Renal cortex interstitium (tissue), 11 donors: Measurements from ENCODE around the gene IP6K1. TPM values are rescaled to one million over a fixed set of nuclear protein-coding genes. Genes with fewer than 3 reads are reported as not detected.
"Not testable (repeated sequence)": the region's sequence is repeated elsewhere in the genome, so short reads cannot be mapped to it uniquely, and the experiment has no call there.

ENCODE experiments used
- DNase-seq, 11 donors: peaks; one replicate each; pipeline ENCODE4 v3.0.0-alpha.2; 2013; ENCODE audit warnings: low read depth in 9 of 11, low spot score in 4 of 11; ENCODE audit errors: extremely low read depth in 1 of 11
- polyA plus RNA-seq, 3 donors: library from polyadenylated mRNA; unstranded; fragments of 120-200 nt; gene quantifications; one replicate each; pipeline ENCODE4 v1.2.1, GENCODE V29; 2013; ENCODE audit not compliant: insufficient read length in 3 of 3

IP6K1 gene
- polyA plus RNA-seq, 3 donors, result 50.6 to 55.8 (median 51.2) TPM

DNA sequence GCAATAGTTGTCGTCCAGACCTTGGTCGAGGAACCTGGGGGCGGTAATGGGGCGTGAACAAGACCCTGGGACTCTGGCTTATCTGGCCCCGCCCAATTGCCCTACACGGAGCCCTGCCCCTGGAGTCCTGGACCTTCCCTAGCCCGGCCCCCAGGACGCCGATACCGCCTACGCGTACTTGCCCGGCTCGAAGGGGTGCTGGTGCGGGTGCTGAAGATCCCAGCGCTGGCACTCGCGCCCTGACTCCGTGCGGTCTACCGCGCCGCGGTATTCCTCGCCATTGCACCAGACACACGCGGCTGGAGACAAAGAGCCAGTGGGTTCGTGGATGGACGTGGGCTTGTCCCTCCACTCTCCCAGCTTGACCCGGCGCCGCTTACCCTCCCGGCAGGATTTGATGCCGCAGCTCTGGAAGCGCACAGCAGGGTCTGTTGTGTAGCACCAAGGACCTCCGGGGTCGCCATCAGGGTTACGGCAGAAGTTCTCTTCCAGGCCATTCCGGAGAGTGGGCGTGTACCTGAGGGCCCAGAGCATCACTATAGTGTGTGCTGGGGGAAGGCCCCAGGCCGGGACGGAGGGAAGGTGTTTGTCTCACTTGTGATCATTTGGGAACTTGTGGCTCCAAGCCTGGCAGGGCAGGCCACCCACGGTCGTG is 99.4 kb downstream of the IP6K1 start:
- DNase-seq, result peak in 4 of 11 donors; percentile 58 to 77 (median 68)

DNA sequence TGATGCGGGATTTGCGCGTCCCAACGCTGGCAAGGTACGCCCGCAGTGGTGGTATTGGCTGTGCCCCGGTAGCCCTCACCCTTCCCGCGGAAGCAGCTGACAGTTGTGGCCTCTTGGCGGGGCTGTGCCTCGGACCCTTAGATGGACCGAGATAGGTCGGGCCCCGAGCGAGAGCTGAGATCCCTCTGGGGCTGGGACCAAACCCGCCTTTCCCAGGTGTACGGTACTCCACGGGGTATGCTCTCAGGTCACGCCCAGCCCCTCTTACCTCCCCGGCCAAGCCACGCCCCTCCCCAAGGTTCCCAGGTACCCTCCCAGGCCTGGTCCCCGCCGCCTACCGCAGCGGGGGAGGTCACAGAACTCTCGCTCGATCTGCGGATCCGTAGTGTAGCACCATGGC is 100.0 kb downstream of the IP6K1 start:
- DNase-seq, result not testable (repeated sequence)

DNA sequence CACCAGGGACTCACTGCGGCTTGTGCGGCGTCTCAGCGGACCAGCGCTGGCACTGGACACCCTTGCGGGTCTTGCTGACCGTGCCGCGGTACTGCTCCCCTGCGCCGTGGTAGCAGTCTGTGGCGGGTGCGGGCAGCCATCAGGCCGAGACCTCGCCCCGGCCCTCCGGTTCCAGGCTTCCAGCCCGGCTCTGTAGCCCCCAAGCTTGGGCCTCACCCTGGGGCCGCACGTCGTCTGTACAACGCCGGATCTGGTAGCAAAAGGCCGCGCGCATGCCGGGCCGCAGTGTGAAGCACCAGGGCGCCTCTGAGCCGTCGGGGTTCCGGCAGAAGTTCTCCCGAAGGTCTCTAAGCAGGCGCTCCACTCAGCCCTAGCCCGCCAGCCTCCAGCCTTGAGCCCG is 100.5 kb downstream of the IP6K1 start:
- DNase-seq, result not testable (repeated sequence)

DNA sequence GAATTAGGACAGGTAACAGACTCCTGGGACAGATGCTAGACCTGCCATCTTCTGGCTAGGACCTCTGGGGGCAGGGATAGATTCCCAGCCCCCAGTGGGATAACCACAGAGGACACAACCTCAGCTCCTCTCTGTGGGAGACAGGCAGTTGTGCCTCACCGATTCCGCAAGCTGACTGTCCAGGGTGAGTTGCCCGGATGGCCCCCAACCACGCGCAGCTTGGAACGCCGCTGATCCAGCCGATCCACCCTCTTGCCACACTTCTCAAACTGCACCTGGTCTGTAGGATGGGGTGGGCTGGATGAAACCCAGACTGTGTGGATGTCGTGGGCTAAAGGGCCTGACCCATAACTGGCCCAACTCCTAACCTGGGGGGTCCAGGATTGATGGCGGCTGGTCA is 101.2 kb downstream of the IP6K1 start:
- not testable (repeated sequence) for DNase-seq

DNA sequence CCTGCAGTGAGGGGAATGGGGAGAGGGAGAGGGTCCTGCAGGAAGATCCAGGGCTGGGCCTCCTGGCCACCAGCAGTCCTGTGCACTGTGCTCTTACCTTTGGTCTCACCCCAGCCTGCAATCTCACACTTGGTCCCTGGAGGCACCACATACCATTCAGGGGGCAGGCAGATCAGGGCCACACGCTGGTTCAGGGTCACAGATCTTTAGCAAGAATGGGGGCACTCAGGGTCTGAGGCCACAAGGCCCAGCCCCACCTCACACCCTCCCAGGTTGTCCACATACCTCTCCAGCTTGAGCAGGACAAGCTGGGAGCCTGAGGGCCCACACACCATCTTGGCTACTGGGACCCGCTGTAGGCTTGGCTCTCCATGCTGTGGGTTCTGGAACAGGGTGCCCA is 101.9 kb downstream of the IP6K1 start:
- not testable (repeated sequence) for DNase-seq

DNA sequence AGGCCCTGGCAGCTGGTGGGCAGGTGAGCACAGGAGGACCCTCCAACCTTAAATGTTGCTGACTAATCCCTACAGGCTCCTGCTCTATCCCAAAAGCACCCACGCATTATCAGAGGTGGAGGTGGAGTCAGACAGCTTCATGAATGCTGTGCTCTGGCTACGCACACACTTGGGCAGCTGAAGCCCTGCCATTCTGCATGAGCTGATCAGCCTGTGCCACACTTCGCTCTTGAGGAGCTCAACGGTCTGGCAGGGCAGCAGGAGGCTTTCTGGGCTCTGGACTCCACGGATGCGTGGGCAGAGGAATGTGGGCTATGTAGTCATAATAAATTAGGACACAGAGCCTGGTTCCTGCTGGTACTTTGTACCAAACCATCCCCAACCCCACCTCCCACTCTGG is 103.2 kb downstream of the IP6K1 start:
- DNase-seq, result no peak

DNA sequence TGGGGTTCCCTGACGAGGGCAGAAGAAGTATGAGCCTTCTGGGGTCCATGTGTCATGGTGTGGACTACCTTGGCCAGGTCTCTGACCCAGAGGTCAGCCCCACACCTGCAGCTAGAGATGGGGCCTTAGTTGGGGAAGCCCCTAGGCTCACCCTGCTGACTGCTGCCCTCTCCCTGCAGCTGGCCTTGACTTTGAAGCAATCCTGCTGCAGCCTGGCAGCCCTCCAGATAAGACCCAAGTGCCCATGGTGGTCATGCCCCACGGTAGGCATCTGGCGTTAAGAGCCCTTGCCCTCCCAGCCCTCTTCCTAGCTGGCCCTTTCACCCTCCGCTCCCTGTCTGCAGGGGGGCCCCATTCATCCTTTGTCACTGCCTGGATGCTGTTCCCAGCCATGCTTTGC is 104.8 kb downstream of the IP6K1 start:
- no peak for DNase-seq

DNA sequence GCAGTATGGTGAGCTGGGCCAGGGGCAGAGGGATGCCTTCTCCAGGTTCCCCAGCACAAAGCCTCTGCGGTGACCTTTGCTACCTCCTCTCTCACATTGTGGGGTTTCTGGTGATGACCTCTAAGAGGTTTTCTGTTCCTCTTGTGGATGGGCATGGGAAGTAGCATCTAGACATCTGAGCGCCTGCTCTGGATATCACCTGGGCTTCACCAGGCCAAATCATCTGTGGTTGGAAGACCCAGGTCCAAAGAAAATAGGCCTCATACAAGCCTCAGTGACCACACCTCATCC is 105.2 kb downstream of the IP6K1 start:
- no peak for DNase-seq

DNA sequence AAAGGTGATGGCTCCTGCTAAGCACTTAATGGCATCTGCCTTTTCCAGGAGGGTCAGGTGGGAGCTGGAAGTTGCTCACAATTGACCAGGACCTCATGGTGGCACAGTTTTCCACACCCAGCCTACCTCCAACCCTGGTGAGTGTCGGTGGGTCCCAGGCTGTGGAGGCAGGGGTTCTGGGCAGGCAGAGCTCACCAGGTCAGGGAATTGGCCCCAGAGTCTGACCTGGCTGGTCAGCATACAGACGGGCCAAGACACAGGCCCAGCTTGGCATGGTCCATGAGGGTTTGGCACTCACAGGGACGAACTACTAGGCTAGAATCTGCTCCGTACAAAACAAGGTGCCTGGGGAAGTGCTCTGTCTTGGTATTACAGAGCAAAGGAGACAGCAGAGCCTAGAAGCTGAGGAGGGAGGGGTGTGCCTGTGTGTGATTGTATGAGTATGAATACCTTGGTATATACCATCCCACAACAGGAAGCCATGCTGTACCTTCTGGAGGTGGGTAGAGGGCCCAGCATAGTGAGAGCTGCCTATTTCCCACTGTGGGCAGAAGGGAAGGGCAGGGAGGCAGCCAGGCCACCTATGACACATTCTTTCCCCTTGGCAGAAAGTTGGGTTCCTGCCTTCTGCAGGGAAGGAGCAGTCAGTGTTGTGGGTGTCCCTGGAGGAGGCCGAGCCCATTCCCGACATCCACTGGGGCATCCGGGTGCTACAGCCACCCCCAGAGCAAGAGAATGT is 105.7 kb downstream of the IP6K1 start:
- DNase-seq, result no peak

DNA sequence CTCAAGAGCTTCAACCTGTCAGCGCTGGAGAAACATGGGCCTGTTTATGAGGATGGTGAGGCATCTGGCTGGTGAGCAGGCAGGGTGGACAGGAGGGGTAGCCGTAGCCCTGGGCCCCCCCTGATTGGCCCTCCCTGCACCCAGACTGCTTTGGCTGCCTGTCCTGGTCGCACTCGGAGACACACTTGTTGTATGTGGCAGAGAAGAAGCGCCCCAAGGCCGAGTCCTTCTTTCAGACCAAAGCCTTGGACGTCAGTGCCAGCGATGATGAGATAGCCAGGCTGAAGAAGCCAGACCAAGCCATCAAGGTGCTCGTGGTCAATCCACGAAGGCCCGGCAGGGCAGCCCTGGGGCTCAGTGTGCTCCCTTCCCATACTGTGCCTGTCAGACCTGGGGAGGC is 110.4 kb downstream of the IP6K1 start:
- DNase-seq, result no peak

DNA sequence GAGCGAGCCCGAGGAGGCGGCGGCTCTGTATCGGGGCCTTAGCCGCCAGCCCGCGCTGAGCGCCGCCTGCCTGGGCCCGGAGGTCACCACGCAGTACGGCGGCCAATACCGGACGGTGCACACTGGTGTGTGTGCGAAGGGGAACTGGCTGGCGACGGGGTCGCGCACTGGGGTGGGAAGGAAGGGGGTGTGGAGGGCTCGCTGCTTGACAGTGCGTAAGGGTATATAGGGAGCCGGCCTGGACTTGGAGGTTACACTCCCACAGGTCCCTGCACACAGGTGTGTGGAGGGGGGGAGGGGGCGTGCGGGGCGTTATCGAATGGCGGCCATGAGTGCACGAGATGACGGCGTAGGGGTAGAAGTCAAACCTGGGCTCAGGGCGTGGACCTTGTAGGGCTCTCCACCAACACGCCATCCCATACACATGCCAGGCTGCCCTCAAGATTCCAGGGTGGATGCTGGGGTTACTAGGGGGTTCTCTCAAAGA is 111.8 kb downstream of the IP6K1 start:
- no peak for DNase-seq

Other genes starting within 250 kb of the IP6K1 start
- gene BSN, start 232.1 kb downstream of the IP6K1 start, polyA plus RNA-seq, result 1 to 10 TPM; 1.2 to 1.5 (median 1.4) TPM
- 100 to 1,000 TPM; 145 to 153 (median 152) TPM for gene APEH, start 112.2 kb downstream of the IP6K1 start, polyA plus RNA-seq
- gene MST1, start 97.1 kb downstream of the IP6K1 start, polyA plus RNA-seq, result 100 to 1,000 TPM in 2 of 3 donors, 10 to 100 TPM in 1; 99.1 to 242 (median 199) TPM
- 10 to 100 TPM; 33.9 to 42.2 (median 38.8) TPM for gene RNF123, start 97.0 kb downstream of the IP6K1 start, polyA plus RNA-seq
- 1 to 10 TPM; 1.4 to 2.2 (median 1.8) TPM for gene AMIGO3, start 66.9 kb downstream of the IP6K1 start, polyA plus RNA-seq
- gene GMPPB, start 62.6 kb downstream of the IP6K1 start, polyA plus RNA-seq, result 10 to 100 TPM; 13.2 to 17.6 (median 17.3) TPM
- under 1 TPM in 1 of 3 donors, not detected in 2; 0.15 TPM for gene CDHR4, start 13.3 kb upstream of the IP6K1 start, polyA plus RNA-seq
- gene INKA1, start 16.7 kb upstream of the IP6K1 start, polyA plus RNA-seq, result 10 to 100 TPM in 1 of 3 donors, 1 to 10 TPM in 2; 9.6 to 16.9 (median 10.0) TPM
- 10 to 100 TPM; 31.8 to 50.9 (median 36.5) TPM for gene UBA7, start 27.4 kb upstream of the IP6K1 start, polyA plus RNA-seq
- 10 to 100 TPM in 1 of 3 donors, 1 to 10 TPM in 2; 9.4 to 12.8 (median 9.8) TPM for gene TRAIP, start 70.0 kb upstream of the IP6K1 start, polyA plus RNA-seq
- gene CAMKV, start 83.4 kb upstream of the IP6K1 start, polyA plus RNA-seq, result under 1 TPM; 0.16 to 0.18 (median 0.17) TPM
- 1 to 10 TPM; 1.3 to 1.7 (median 1.5) TPM for gene MST1R, start 117.3 kb upstream of the IP6K1 start, polyA plus RNA-seq
- 10 to 100 TPM in 1 of 3 donors, 1 to 10 TPM in 2; 7.0 to 10.5 (median 7.3) TPM for gene MON1A, start 143.3 kb upstream of the IP6K1 start, polyA plus RNA-seq
- 100 to 1,000 TPM; 119 to 192 (median 135) TPM for gene RBM6, start 153.6 kb upstream of the IP6K1 start, polyA plus RNA-seq